Transverse colon (tissue), 4 donors: Measurements from ENCODE around the gene DOCK1. TPM values are rescaled to one million over a fixed set of nuclear protein-coding genes. Genes with fewer than 3 reads are reported as not detected.

Experiments used
- DNase-seq: peaks from one replicate; pipeline ENCODE4 v3.0.0-alpha.2; 2019
- H3K27ac ChIP-seq, 4 donors: fragments of 200-600 bp; sonication (generic); 2 replicates each; pipeline ENCODE4 v1.5.1; 2016 to 2018; ENCODE audit warnings: inconsistent platforms in 4 of 4
- H3K27me3 ChIP-seq: fragments of 200-600 bp; sonication (generic); 2 replicates; pipeline ENCODE4 v1.5.1; 2017; ENCODE audit warnings: inconsistent platforms
- H3K36me3 ChIP-seq, 4 donors: fragments of 200-600 bp; sonication (generic); 2 replicates each; pipeline ENCODE4 v1.5.1; 2017 to 2019; ENCODE audit warnings: inconsistent platforms in 4 of 4
- H3K4me1 ChIP-seq, 4 donors: fragments of 200-600 bp; sonication (generic); 2 replicates each; pipeline ENCODE4 v1.5.1; 2017 to 2020; ENCODE audit warnings: inconsistent platforms in 4 of 4
- H3K4me3 ChIP-seq, 4 donors: fragments of 200-600 bp; sonication (generic); 1 replicate in 1 of 4; 2 replicates in 3 of 4; pipeline versions ENCODE4 v1.5.1 to v1.6.1; 2017 to 2019; ENCODE audit warnings: inconsistent platforms in 4 of 4
- H3K9me3 ChIP-seq, 2 donors: fragments of 200-600 bp; sonication (generic); 2 replicates each; pipeline ENCODE4 v1.5.1; 2017 to 2019; ENCODE audit warnings: inconsistent platforms in 2 of 2
- EP300 ChIP-seq: sonication (generic); formaldehyde crosslinking; IDR thresholded peaks from one replicate; pipeline ENCODE4 v1.6.1; 2017; ENCODE audit warnings: antibody characterized with exemption, low read depth
- POLR2A ChIP-seq: fragments of 450-650 bp; IDR thresholded peaks from one replicate; pipeline ENCODE4 v1.6.1; 2016; ENCODE audit warnings: antibody characterized with exemption, mild to moderate bottlenecking, moderate library complexity
- POLR2AphosphoS5 ChIP-seq, 3 donors: sonication (generic); formaldehyde crosslinking; IDR thresholded peaks; one replicate each; pipeline ENCODE4 v1.6.1; 2016; ENCODE audit warnings: antibody characterized with exemption in 3 of 3
- WGBS, 2 donors: methylation state at CpG; one replicate each; pipeline ENCODE4 v1.1.5; 2018; ENCODE audit warnings: low coverage in 1 of 2; 5-methylcytosine and 5-hydroxymethylcytosine counted together
- in situ Hi-C, 4 donors: fragments of 200-750 bp; cut with MboI; loops; one replicate each; pipeline versions ENCODE4 v1.15.0 to v1.15.1; 2017; ENCODE audit warnings: low sequenced_read_pairs in 3 of 4, low pct_ligation_motif_present in 1 of 4, low pct_unique_long_range_greater_than_20kb in 1 of 4
- intact Hi-C: fragments of 100-400 bp; cut with DNase I; formaldehyde crosslinking; loops from one replicate; pipeline ENCODE4 v1.15.1; 2023; ENCODE audit warnings: low total_unique reads
- total RNA-seq, 4 donors: library from RNA; depleted of rRNA; stranded (reverse); fragments of >200 nt; gene quantifications; one replicate each; pipeline ENCODE4 v1.1.0, GENCODE V29; 2016
- TF ChIP-seq, protein P1 (sequence below), 5 experiments: fragments of 200-600 bp in 3 of 5; fragments of 450-650 bp in 2 of 5; sonication (generic) in 3 of 5; IDR thresholded peaks; 1 replicate in 2 of 5; 2 replicates in 3 of 5; pipeline ENCODE4 v1.5.1; 2016 to 2017; ENCODE audit warnings: antibody characterized with exemption in 5 of 5, inconsistent platforms in 3 of 5, mild to moderate bottlenecking in 2 of 5, moderate library complexity in 1 of 5

DOCK1 gene
- total RNA-seq, 4 donors from 2014 or later, result 75.1 to 200 (median 92.5) TPM

GRCh38 chr10:127092916-127093315 is 187.7 kb downstream of the DOCK1 start:
- TF ChIP-seq, protein P1, sequence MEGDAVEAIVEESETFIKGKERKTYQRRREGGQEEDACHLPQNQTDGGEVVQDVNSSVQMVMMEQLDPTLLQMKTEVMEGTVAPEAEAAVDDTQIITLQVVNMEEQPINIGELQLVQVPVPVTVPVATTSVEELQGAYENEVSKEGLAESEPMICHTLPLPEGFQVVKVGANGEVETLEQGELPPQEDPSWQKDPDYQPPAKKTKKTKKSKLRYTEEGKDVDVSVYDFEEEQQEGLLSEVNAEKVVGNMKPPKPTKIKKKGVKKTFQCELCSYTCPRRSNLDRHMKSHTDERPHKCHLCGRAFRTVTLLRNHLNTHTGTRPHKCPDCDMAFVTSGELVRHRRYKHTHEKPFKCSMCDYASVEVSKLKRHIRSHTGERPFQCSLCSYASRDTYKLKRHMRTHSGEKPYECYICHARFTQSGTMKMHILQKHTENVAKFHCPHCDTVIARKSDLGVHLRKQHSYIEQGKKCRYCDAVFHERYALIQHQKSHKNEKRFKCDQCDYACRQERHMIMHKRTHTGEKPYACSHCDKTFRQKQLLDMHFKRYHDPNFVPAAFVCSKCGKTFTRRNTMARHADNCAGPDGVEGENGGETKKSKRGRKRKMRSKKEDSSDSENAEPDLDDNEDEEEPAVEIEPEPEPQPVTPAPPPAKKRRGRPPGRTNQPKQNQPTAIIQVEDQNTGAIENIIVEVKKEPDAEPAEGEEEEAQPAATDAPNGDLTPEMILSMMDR (IDR thresholded peaks at IDR 0.05), result no peak
- TF ChIP-seq POLR2A (no peak), POLR2AphosphoS5 (IDR thresholded peaks at IDR 0.05) (no peak), EP300 (no peak)
- WGBS, 2 donors, result 61 to 74% methylated on average over 4 to 9 of the region's 9 CpGs
- intact Hi-C loops, result no loop called here

DNA sequence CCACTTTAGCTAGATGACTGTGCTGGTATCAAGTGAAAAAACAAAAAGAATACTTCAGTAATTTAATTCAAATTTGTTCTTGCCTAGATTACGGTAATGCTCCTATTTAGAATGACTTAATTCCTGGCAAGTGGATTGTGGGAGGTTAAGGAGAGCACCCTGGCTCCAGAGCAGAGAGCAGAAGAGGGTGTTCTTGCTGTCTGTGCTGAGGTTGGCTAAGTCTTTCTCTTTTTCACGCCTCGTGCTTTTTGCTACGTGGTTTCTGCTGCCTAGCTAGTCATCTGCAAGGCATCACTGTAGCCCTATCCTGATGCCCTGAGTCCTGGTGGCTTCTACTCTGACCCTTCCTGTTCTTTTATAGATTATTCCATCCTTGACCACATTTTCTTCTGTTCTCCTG is 189.8 kb downstream of the DOCK1 start:
- no peak for DNase-seq
- WGBS, 2 donors, result 89 to 90% methylated on average over 4 of the region's 4 CpGs
- no peak overlapping the region for H3K27ac ChIP-seq
- no peaks in the 10 kb centered on the region for H3K36me3 ChIP-seq
- intact Hi-C loops, result no loop called here
- no peaks in the 10 kb centered on the region for H3K4me1 ChIP-seq
- in situ Hi-C loops, result no loop called here
- TF ChIP-seq POLR2A, result no peak
- TF ChIP-seq EP300, result no peak
- TF ChIP-seq, protein P1 (IDR thresholded peaks at IDR 0.05), result no peak
- no peak for TF ChIP-seq POLR2AphosphoS5 (IDR thresholded peaks at IDR 0.05)
- H3K4me3 ChIP-seq, result no peak overlapping the region
- no peaks in the 10 kb centered on the region for H3K9me3 ChIP-seq
- H3K27me3 ChIP-seq, result no peaks in the 10 kb centered on the region

More at GRCh38 chr10:127092916-127093315, 187.7 kb downstream of the DOCK1 start:
- Histone ChIP-seq H3K4me1 (no peaks in the 10 kb centered on the region), H3K27me3 (no peaks in the 10 kb centered on the region), H3K4me3 (no peak overlapping the region), H3K27ac (no peak overlapping the region), H3K9me3 (no peaks in the 10 kb centered on the region), H3K36me3 (no peaks in the 10 kb centered on the region)
- in situ Hi-C loops, result no loop called here
- no peak for DNase-seq

DNA sequence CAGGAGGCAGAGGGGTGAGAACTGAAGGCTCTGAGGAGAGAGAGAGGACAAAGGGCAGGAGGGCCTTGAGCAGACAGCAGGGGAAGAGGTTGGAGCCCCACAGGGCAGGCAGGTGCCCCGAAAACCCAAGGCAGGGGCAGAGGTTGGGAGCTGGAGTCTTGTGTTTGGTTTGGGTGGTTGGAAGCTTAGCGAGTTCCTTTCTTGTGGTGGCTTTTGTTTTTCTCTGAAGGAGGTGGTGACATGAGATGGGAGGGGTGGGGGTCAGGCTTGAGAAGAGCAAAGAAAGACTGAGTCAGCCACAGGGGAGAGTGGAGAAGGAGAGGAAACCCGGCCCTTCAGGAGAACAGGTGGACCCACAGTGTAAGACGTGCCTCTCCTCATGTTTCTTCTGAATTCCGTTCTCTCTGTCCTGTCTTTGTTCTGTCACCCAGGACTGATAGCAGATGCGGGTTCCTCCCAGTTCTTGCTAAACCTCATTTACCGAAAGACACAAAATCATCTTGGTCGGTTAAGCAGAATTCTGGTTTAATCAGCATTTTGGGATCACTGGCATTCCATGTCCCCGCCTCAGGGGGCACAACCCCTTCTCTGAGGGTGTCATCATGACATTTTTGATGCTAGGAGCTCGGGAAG is 195.9 kb downstream of the DOCK1 start:
- Histone ChIP-seq H3K4me3 (no peak overlapping the region), H3K4me1 (no peaks in the 10 kb centered on the region), H3K36me3 (no peaks in the 10 kb centered on the region), H3K27me3 (no peaks in the 10 kb centered on the region), H3K27ac (no peak overlapping the region), H3K9me3 (no peaks in the 10 kb centered on the region)
- TF ChIP-seq, protein P1 (IDR thresholded peaks at IDR 0.05), result no peak
- no peak for TF ChIP-seq POLR2AphosphoS5 (IDR thresholded peaks at IDR 0.05)
- TF ChIP-seq POLR2A, result no peak
- no peak for TF ChIP-seq EP300
- 87 to 97% methylated on average over 6 to 10 of the region's 10 CpGs for WGBS, 2 donors
- in situ Hi-C loops, result no loop called here
- intact Hi-C loops, result no loop called here
- no peak for DNase-seq

DNA sequence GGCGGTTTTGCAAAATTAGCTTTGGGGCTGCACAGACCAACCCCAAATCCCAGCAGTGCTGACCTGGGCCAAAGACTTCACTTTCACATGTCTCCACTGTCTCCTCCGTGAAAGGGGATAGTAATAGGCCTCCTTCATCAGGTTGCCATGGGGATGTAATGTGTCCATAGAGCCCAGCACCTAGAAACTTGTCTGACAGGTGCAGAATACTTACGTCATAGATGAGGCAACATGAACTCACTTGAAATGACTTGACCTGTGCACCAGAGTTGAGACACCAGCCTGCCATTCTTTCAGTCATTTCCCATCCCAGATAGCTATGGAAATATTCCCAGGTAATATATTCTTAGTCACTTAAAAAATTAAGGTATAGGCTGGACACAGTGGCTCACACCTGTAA is 196.9 kb downstream of the DOCK1 start:
- DNase-seq, result no peak
- no peak overlapping the region for H3K4me3 ChIP-seq
- no peak for TF ChIP-seq POLR2AphosphoS5 (IDR thresholded peaks at IDR 0.05)
- WGBS, 2 donors, result 85% methylated on average over 3 of the region's 3 CpGs; no CpG with 5 or more reads in 1 of the 2 donors
- in situ Hi-C loops, result no loop called here
- no peaks in the 10 kb centered on the region for H3K9me3 ChIP-seq
- intact Hi-C loops, result no loop called here
- no peaks in the 10 kb centered on the region for H3K4me1 ChIP-seq
- H3K27me3 ChIP-seq, result no peaks in the 10 kb centered on the region
- H3K36me3 ChIP-seq, result no peaks in the 10 kb centered on the region
- H3K27ac ChIP-seq, result no peak overlapping the region

DNA sequence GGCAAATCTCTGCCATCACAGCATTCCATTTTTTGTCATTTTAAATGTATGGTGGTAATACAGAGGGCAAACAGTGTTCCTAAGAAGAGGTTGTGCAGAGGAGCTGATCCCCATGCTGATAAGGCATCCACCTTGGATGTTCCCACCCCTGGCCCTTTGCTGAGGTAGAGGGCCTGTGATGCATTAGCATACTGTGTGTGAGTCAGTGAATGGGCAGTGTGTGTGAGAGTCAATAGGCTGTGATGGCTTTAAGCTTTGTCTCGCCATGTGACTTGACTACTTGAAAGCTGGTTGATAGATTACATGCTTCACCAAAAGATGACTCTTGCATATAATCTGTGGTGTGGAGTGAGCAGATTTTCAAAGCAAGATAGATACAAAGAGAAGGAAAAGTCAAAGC is 209.9 kb downstream of the DOCK1 start:
- in situ Hi-C loops, result no loop called here
- TF ChIP-seq, protein P1 (IDR thresholded peaks at IDR 0.05), result no peak
- TF ChIP-seq POLR2A, result no peak
- TF ChIP-seq POLR2AphosphoS5 (IDR thresholded peaks at IDR 0.05), result no peak
- no peak for TF ChIP-seq EP300

More for the DNA sequence above, 209.9 kb downstream of the DOCK1 start:
- intact Hi-C loops, result no loop called here
- WGBS, 2 donors, result 89% methylated on average over 1 of the region's 1 CpG; no CpG with 5 or more reads in 1 of the 2 donors
- H3K27ac ChIP-seq, result no peak overlapping the region
- DNase-seq, result no peak
- H3K9me3 ChIP-seq, result no peaks in the 10 kb centered on the region
- no peak overlapping the region for H3K4me3 ChIP-seq
- no peaks in the 10 kb centered on the region for H3K27me3 ChIP-seq
- H3K36me3 ChIP-seq, result peaks cover 0 to 16% (median 0%) of the 10 kb centered on the region in 4 donors
- no peaks in the 10 kb centered on the region for H3K4me1 ChIP-seq
